Measurements from ENCODE around the gene CRYBB2. TPM values are rescaled to one million over a fixed set of nuclear protein-coding genes. Genes with fewer than 3 reads are reported as not detected.

The CRYBB2 gene
- total RNA-seq, 4 donors from 2014 or later: not detected

- Histone ChIP-seq H3K36me3 (peaks cover 0 to 6% of the 10 kb centered on the region in 2 donors), H3K4me3 (no peak within 1 kb of the TSS), H3K27ac (no peak within 1 kb of the TSS), H3K4me1 (no peaks in the 10 kb centered on the region), H3K9me3 (no peaks in the 10 kb centered on the region), H3K27me3 (no peaks in the 10 kb centered on the region)
- DNase-seq (no peak), ATAC-seq (no peak)
- in situ Hi-C loops (cut with MboI; ENCODE audit: low sequenced_read_pairs in 4 of 4) (loop anchor here in 1 of 4 donors (25.0 kb wide), 1 partner anchor 263 kb away; the partner anchor contains the start of gene LHFPL7), intact Hi-C loops (cut with DNase I; ENCODE audit: low total_unique reads) (no loop called here)
- no peak for TF ChIP-seq POLR2A (IDR thresholded peaks at IDR 0.05)
- no peak for TF ChIP-seq CTCF (IDR thresholded peaks at IDR 0.05 in 4 of 5, conservative IDR thresholded peaks at IDR 0.05 in 1 of 5)
These were observed 19.5 kb upstream of the CRYBB2 start, which contains the start of gene CRYBB3 for GRCh38 chr22:25199731-25200520. TSS of gene CRYBB3 (plus strand) at chr22:25199858. CDS start at chr22:25201397, 1,539 bp downstream.

GRCh38 chr22:25200967-25201366 lies 18.5 kb upstream of the CRYBB2 start:
- H3K4me3 ChIP-seq: no peak overlapping the region
- no peak for ATAC-seq
- no peak for DNase-seq
- intact Hi-C loops (cut with DNase I; ENCODE audit: low total_unique reads): no loop called here
- peaks cover 0 to 6% of the 10 kb centered on the region in 2 donors for H3K36me3 ChIP-seq
- no peak overlapping the region for H3K27ac ChIP-seq
- no peaks in the 10 kb centered on the region for H3K9me3 ChIP-seq
- no peaks in the 10 kb centered on the region for H3K27me3 ChIP-seq
- no peaks in the 10 kb centered on the region for H3K4me1 ChIP-seq
- in situ Hi-C loops (cut with MboI; ENCODE audit: low sequenced_read_pairs in 4 of 4): no loop called here
- TF ChIP-seq CTCF (IDR thresholded peaks at IDR 0.05 in 4 of 5, conservative IDR thresholded peaks at IDR 0.05 in 1 of 5) (no peak), POLR2A (IDR thresholded peaks at IDR 0.05) (no peak)

GRCh38 chr22:25201557-25202273 lies 17.7 kb upstream of the CRYBB2 start:
- no peak overlapping the region for H3K27ac ChIP-seq
- DNase-seq (no peak), ATAC-seq (no peak)
- no peaks in the 10 kb centered on the region for H3K4me1 ChIP-seq
- intact Hi-C loops (cut with DNase I; ENCODE audit: low total_unique reads): no loop called here
- TF ChIP-seq CTCF (IDR thresholded peaks at IDR 0.05 in 4 of 5, conservative IDR thresholded peaks at IDR 0.05 in 1 of 5): no peak
- no peak for TF ChIP-seq POLR2A (IDR thresholded peaks at IDR 0.05)
- no peaks in the 10 kb centered on the region for H3K9me3 ChIP-seq
- peaks cover 0 to 6% of the 10 kb centered on the region in 2 donors for H3K36me3 ChIP-seq
- H3K27me3 ChIP-seq: no peaks in the 10 kb centered on the region
- in situ Hi-C loops (cut with MboI; ENCODE audit: low sequenced_read_pairs in 4 of 4): no loop called here
- no peak overlapping the region for H3K4me3 ChIP-seq

- Histone ChIP-seq H3K27me3 (no peaks in the 10 kb centered on the region), H3K27ac (no peak overlapping the region), H3K4me1 (no peaks in the 10 kb centered on the region), H3K4me3 (no peak overlapping the region), H3K9me3 (no peaks in the 10 kb centered on the region), H3K36me3 (no peaks in the 10 kb centered on the region)
- intact Hi-C loops (cut with DNase I; ENCODE audit: low total_unique reads) (no loop called here), in situ Hi-C loops (cut with MboI; ENCODE audit: low sequenced_read_pairs in 4 of 4) (no loop called here)
- peak; percentile 13 to 81 (median 60) for TF ChIP-seq CTCF (IDR thresholded peaks at IDR 0.05 in 4 of 5, conservative IDR thresholded peaks at IDR 0.05 in 1 of 5)
- TF ChIP-seq POLR2A (IDR thresholded peaks at IDR 0.05): no peak
- peak in 1 of 2 donors; percentile 37 for DNase-seq
- ATAC-seq: peak; percentile 46 to 62
These were observed 17.0 kb upstream of the CRYBB2 start for GRCh38 chr22:25202290-25202921.
